ENCODE data around the gene CRYBB1.

The CRYBB1 gene

GRCh38 chr22:26570864-26571525, 46.8 kb downstream of the CRYBB1 start:
- TF ChIP-seq CTCF (IDR thresholded peaks at IDR 0.05; ENCODE audit: low read depth, low read length, missing control alignments): no peak
- no peak for DNase-seq (ENCODE audit: extremely low read depth, low read depth)
- no peak overlapping the region for H3K4me3 ChIP-seq (replicated peaks; ENCODE audit: low read depth, low read length)

- H3K4me3 ChIP-seq (replicated peaks; ENCODE audit: low read depth, low read length): no peak overlapping the region
- no peak for DNase-seq (ENCODE audit: extremely low read depth, low read depth)
- TF ChIP-seq CTCF (IDR thresholded peaks at IDR 0.05; ENCODE audit: low read depth, low read length, missing control alignments): no peak
Measured at GRCh38 chr22:26570115-26570514, 47.7 kb downstream of the CRYBB1 start.

- no peak for TF ChIP-seq CTCF (IDR thresholded peaks at IDR 0.05; ENCODE audit: low read depth, low read length, missing control alignments)
- DNase-seq (ENCODE audit: extremely low read depth, low read depth): no peak
- no peak overlapping the region for H3K4me3 ChIP-seq (replicated peaks; ENCODE audit: low read depth, low read length)
Measured at GRCh38 chr22:26568207-26568706, 49.6 kb downstream of the CRYBB1 start.

GRCh38 chr22:26567610-26568009, 50.2 kb downstream of the CRYBB1 start:
- TF ChIP-seq CTCF (IDR thresholded peaks at IDR 0.05; ENCODE audit: low read depth, low read length, missing control alignments): no peak
- no peak overlapping the region for H3K4me3 ChIP-seq (replicated peaks; ENCODE audit: low read depth, low read length)
- DNase-seq (ENCODE audit: extremely low read depth, low read depth): no peak

- no peak for TF ChIP-seq CTCF (IDR thresholded peaks at IDR 0.05; ENCODE audit: low read depth, low read length, missing control alignments)
- no peak for DNase-seq (ENCODE audit: extremely low read depth, low read depth)
- no peak overlapping the region for H3K4me3 ChIP-seq (replicated peaks; ENCODE audit: low read depth, low read length)
Measured at GRCh38 chr22:26566994-26567393, 50.8 kb downstream of the CRYBB1 start.

- no peak for DNase-seq (ENCODE audit: extremely low read depth, low read depth)
Measured at GRCh38 chr22:26565889-26566288, 51.9 kb downstream of the CRYBB1 start.

More at GRCh38 chr22:26565889-26566288, 51.9 kb downstream of the CRYBB1 start:
- H3K4me3 ChIP-seq (replicated peaks; ENCODE audit: low read depth, low read length): no peak overlapping the region
- no peak for TF ChIP-seq CTCF (IDR thresholded peaks at IDR 0.05; ENCODE audit: low read depth, low read length, missing control alignments)

All from HFF-Myc (cell line).